NCI-H510A (cell line): ENCODE data around the gene BTBD7.

ENCODE experiments used
- DNase-seq: peaks from one replicate; lab custom pipeline; 2025; lab: John Stamatoyannopoulos, UW

BTBD7 gene

DNA sequence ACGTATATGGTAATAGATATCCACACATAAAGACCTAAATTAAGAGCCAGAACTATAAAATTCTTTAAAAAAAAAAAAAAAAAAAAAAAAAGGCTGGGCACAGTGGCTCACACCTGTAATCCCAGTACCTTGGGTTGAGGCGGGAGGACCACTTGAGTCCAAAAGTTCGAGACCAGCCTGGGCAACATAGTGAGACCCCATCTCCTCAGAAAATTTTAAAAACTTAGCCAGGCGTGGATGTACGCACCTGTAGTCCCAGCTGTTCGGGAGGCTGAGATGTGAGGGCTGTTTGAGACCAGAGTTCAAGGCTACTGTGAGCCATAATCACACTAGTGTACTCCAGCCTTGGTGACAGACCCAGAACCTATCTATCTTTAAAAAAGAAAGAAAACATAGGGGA is 4.3 kb downstream of the BTBD7 start:
- DNase-seq = no peak

DNA sequence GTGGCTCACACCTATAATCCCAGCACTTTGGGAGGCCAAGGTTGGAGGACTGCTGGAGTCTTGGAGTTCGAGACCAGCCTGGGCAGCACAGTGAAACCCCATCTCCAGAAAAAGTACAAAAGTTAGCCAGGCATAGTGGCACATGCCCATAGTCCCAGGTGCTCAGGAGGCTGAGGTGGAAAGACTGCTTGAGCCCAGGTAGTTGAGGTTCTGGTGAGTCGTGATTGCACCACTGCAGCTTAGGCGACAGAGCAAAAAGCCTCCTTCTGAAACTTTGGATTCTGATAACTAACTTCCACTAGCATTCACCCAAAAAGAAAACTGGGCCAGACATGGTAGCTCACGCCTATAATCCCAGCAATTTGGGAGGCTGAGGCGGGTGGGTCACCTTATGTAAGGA is 6.6 kb downstream of the BTBD7 start:
- DNase-seq = no peak

DNA sequence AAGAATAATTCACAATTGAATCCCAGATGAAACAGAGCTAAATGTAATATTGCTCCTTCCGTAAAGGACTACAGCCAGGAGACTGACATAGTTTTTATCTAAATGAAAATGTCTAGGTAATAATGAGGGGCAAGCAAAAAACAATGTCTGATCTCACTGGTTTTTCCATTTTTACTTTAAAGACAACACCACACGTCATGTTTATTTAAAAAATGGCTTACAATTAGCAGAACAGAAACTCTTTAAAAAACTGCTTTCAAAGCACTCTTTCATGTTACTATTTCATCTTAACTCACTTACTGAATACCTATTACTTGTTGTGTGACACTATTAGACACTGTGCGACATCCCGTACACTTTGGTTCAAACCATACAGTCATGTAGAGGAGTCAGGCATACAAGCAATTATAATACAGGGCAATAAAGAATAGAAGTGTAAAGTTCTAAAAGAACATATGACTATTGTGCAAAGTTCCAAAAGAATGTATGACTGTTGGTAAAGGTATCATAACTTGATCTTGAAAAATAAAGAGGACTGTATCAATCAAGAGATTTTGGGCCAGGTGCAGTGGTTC is 9.1 kb downstream of the BTBD7 start:
- no peak for DNase-seq

DNA sequence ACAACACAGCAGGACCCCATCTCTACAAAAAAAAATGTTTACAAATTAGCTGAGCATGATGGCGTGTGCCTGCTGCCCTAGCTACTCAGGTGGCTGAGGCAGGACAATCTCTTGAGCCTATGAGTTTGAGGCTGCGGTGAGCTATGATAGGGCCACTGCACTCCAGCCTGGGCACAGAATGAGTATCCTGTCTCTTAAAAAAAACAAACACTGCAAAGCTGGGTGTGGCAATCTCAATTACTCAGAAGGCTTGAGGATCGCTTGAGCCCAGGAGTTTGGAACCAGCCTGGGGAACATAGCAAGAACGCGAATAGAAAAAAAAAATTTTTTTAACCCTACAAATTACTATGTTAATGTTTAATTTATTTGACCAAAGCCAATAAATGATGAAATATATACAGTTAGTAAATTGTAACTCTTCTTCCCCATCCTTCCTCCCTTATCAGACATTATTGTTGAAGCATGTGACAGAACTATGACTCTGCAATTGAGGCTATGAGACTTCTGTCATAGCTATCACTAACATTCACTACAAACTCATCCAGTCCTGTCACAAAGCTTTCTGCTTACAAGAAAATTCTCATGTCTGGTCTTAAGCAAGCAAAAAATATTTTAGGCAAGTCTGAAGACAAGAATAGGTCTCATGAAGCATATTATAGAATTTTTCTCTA is 9.8 kb downstream of the BTBD7 start:
- no peak for DNase-seq

DNA sequence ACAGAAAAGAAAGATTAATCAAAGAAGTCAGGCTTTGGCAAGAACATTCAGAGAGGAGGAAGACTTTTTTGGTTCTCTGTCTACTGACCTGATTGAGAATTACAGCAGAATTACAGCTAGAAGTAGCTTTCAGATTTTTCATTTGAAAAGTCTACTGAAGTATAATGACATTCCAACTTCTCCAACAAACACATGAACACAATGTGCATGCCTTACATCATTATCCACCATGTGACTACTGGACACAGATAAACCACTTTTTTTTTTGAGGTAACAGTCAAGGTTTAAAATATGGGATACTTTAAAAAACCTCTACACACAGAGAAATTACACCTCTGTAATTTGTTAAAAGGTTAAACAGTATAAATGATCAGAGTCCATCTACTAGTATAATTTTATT is 12.3 kb downstream of the BTBD7 start:
- DNase-seq = no peak

DNA sequence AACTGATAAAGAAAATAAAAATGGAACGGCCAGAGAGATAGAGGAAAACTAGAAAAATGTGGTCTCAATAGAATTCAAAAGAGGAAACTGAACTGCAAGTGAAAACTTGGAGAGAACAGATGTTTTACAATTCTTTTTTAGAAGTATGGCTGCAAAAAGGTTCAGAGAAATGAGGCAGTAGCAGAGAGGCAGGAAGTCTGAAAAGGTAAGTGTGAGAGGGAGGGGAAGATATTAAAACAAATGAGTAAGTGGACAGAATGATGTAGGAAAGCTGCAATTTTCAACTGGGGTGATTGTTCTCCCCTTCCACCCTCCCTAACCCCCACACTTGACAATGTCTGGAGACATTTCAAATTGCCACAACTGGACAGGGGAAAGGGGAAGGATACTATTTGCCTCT is 12.9 kb downstream of the BTBD7 start:
- no peak for DNase-seq

DNA sequence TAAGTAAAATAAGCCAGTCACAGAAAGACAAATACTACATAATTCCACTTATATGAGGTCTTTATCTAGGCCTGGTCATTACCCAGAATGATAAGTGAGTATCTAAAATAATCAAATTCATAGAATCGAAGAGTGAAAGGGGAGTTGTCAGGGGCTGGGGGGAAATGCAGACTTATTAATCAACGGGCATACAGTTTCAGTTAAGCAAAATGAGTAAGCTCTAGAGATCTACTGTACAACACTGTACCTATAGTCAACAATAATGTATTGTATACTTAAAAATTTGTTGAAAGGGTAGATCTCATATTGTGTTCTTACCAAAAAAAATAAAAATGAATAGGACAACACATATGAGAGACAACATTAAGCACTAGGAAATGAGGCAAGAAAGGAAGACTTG is 13.3 kb downstream of the BTBD7 start:
- DNase-seq = no peak

DNA sequence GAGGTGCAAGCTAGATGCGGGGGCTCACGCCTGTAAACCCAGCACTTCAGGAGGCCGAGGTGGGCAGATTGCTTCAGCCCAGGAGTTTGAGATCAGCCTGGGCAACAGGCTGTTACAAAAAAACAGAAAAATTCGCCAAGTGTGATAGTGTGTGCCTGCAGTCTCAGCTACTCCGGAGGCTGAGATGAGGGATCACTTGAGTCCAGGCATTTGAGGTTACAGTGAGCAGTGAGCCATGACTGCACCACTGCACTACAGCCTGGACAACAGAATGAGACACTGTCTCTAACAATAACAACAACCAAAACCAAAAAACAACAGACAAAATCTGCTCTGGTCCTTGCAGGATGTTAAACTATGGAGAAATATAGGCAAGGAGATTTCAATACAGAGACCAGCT is 13.9 kb downstream of the BTBD7 start:
- no peak for DNase-seq

DNA sequence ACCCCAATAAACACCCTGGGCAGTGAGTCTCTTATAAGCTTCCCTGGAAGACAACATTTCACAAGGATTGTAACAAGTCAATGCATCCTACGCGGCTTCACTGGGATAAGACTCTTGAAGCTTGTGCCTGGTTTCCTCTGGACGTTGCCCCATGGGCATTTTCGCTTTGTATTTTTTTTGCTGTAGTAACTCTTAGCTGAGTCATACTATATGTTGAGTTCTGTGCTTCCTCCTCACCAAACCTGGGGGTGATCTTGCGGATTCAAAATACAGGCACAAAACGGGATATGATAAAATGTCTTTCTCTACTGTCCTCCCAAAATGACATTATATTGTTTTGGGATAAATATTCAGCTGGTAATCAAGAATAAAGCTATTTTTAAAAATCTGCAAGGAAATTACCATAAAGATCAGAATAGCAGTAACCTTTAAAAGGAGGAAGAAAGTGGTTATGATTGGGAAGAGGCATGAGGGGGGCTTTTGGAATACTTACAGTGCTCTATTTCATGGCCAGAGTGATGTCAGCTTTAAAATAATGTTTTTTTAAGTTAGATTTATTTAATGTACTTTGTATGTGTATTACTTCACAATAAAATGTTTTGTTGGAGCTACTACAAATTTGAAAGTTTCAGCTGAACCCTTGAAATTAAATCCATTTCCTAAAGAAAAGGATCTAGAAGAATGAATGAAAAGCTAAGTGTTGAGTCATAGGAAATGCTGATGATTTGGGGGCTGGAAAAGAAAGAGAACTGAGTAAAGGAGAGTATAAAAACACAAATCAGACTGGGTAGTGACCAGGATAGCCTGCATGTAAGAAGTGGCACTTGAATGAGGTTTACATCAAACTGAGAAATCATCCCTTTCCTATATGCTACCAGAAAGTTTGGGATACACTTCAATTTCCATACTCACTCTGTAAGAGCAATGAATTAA is 14.7 kb downstream of the BTBD7 start:
- DNase-seq = no peak

DNA sequence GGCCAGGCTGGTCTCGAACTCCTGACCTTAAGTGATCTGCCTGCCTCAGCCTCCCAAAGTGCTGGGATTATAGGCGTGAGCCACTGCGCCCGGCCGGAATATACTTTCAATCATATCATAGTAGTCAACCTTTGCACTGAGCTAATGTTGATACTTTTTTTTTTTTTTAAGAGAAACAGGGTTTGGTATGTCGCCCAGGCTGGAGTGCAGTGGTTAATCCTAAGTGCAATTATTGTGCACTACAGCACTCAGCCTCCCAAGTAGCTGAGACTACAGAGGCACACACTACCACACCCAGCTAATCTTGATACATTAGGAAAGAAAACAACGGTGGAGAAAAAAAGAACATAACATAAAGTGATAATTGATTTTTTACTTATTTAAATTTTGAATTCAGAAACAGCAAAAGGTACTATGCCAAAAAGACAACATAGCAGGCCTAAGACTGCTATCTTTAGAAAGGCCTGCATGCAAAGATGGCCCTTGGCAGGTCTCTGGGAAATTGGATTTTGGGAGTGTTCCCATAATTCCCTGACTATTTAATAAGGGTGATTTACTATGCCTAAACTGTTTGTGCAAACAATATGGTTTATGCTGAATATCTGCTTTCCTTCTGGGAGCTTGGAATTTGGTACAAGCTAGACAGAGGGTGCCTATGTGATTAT is 15.5 kb downstream of the BTBD7 start:
- DNase-seq = no peak

DNA sequence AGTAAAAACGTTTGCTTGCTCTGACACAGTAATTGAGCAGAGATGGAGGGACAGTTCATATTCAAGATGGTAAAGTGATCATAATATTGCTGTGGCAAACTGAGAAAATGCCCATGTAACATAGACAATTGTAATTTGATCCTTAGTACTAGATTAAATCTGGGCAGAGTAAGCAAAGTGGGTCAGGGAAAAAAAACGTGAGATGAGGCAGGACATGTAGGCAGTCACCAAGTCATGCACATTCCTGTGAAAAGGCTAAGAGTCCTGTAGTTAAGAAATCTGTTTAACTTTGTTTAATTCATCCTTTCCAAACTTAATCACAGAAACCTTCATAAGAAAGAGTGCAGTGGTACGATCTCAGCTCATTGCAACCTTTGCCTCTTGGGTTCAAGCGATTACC is 16.1 kb downstream of the BTBD7 start:
- DNase-seq = no peak

DNA sequence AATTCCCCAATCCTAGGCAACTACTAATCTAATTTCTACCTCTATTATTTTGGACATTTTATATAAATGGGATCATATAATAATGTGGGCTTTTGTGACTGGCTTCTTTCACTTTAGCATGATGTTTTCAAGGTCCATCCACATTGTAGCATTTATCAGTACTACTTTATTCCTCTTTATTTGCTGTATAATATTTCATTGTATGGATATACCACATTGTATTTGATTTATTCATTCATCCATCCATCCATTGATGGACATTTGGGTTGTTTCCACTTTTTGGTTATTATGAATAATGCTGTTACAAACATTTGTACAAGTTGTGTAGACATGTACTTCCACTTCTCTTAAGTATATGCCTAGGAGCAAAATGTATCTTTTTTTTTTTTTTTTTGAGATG is 17.3 kb downstream of the BTBD7 start:
- DNase-seq = no peak

DNA sequence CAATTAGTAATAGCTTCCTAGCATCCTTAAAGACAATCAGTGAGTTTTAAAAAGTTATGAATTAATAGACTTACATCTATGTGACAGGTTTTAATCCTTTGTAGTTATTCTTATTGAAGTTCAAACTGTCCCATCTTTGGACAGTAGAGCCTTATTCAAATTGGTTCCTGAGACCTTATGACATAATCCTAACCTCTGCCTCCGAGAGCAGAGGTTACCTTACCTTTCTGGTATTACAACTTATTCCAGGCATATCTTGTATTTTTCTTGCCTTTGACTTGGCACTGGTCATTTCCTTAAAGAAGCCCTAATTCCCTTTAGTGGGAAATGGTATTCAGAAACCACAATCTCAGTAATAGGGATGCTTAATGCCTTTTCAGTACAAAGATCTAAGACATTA is 21.8 kb downstream of the BTBD7 start:
- no peak for DNase-seq

DNA sequence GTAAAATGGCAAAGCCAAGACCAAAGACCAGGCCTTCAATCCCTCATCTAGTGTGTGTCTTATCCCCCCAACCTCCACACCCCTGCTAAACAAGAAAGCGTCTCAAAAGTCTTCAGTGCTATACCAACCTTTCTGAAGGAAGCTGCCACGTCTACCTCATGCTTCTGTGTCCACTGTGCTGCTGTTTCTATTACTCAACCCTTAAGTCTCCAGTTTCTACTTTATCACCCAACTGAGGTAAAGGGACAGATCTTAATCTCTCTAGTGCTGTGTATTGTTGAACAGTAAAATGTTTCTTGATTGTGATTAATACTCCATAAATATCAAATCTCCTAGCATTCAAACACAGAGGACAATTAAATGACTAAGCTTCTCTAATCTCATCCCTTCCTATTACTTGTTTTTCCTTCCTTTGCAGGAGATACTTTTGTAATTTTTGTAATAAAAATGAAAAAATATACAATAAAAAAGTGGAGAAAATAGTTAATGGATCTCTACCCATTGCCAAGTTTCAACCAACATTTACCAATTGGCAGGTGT is 23.3 kb downstream of the BTBD7 start:
- no peak for DNase-seq

DNA sequence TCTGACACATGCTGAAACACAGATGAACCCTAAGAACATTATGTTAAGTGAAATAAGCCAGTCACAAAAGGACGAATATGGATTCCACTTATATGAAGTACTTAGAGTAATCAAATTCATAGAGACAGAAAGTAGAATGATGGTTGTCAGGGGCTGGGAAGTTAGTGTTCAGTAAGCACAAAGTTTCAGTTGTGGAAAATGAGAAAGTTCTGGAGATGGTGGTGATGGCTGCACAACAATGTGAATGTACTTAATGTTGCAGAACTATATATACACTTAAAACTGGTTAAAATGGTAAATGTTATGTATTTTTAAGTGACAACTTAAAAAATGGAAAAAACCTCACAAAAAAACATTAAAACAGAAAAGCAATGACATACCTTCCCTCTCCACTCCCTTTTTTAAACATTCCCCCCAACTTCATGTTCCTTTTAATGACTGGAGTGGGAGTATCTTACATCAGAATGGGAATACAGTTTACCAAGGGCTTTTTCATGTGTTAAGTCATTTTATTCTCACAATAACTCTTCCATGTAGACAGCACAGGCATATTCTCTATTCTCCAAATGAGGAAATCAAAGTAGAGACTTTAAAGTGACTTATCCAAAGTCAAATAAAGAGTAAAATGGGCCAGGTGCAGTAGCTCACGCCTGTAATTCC is 24.0 kb downstream of the BTBD7 start:
- DNase-seq = no peak

DNA sequence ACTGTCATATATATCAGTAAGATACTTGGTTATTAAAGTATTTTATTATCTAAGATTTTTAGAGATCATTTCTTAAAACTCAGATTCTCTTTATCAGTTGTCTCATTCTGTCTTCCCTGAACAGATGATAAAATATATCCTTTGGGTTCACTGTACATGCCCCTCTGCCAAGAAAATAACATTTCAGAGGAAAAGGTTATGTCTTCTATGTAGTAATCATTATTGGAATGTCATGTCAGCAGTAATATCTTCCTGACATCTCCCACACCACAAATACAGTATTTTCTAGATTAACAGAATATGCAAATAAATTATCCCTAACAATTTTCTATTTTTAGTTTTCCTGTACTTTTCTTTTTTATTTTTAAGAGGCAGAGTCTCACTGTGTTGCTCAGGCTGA is 26.0 kb downstream of the BTBD7 start:
- no peak for DNase-seq

DNA sequence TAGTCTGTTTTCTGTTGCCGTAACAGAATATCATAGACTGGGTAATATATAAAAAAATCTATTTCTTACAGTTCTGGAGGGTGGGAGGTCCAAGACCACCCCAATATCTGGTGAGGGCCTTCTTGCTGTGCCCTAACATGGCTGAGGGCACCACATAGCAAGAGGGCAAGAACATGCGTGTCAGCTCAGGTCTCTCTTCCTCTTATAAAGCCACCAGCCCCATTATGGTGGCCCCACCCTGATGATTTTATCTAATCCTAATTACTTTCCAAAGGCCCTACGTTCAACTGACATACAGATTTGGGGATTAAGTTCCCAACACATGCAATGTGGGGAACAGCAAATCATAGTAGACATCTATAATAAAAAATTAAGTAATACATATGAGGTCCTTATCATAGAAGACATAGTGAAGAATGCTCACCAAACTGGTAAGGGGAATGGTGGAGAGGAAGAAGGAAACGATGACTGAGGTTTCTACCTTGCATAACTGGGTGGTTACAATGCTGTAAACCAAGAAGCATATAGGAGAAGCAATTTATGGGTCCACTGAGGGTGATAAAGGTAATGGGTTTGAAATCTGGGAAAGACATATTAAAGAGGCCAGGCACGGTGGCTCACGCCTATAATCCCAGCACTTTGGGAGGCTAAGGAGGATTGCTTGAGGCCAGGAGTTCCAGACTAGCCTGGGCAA is 27.0 kb downstream of the BTBD7 start:
- no peak for DNase-seq

DNA sequence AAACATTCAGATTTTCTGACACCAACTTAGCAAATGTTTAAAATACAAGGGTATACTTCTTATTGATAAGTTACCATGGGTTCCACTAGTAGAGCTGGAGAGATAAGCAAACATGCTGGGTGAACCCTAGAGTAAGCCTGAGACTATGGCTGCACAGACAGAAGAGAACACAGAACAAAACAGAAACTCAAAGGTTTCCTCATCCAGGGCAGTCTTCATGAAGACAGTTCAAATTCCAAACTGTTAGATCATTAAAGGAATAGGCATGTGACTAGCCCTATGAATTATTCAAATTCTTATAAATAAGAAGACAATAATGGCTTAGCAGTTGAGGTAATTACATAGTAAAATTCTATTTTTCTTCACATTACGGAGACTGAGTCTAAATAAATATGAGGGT is 28.1 kb downstream of the BTBD7 start:
- DNase-seq = no peak

DNA sequence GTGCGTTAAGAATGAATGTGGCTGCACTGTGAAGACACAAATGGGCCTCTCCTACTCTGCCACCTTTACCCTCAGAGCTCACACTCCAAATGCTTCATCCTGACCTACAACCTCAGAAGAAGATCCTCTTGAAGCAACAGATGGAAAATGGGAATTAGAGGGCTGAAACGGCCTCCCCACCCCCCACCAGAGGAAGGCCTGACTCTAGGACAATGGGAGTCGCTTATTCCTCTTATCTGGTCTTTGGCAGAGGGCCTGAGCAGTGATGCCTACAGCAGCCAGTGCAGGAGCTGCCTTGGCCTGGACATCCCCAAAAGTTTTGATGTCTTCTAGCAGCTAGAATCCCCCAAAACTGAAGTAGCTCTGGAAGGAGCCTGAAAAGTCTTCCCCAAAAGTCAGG is 29.2 kb downstream of the BTBD7 start:
- no peak for DNase-seq

DNA sequence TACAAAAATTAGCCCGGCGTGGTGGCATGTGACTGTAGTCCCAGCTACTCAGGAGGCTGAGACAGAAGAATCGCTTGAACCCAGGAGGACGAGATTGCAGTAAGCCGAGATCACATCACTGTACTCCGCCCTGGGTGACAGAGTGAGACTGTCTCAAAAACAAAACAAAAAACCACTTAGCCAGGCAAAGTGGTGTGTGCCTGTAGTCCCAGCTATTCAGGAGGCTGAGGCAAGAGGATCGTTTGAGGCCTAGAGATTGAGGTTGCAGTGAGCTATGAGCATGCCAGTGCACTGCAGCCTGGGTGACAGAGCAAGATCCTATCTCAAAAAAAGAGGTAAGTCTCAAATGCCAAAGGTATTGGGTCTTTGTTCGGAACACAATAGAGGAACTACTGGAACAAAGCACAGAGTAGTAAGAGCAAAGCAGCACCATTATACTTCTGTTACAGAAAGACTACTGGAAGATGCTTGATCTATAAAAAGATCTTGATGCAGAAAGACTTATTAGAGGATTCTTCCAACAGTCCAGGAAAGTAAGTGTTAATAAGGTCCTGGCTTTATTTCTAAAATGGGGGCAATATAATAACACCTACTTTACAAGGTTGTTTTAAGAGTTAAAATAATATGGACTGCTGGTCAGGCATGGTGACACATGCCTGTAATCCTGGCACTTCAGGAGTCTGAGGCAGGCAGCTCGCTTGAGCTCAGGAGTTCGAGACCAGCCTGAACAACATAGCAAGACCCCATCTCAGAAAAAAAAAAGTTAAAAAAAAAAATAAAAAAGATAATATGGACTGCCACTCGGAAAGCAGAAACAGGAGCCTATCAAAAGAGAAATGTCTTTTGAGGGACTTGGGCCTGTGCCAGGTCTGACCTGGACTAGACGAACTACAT is 29.9 kb downstream of the BTBD7 start:
- no peak for DNase-seq
